Neural progenitor cell (in vitro differentiated cells): Measurements from ENCODE around the gene GAB1.

Experiments
- EZH2 ChIP-seq: fragments of 200-600 bp; sonication (generic); IDR thresholded peaks from 2 replicates; pipeline ENCODE4 v1.6.1; 2017; ENCODE audit warnings: antibody characterized with exemption, mild to moderate bottlenecking, moderate library complexity
- TF ChIP-seq, protein P1 (sequence below): fragments of 200-600 bp; sonication (generic); IDR thresholded peaks from 2 replicates; pipeline ENCODE4 v1.5.1; 2017; ENCODE audit warnings: antibody characterized with exemption, mild to moderate bottlenecking

DNA sequence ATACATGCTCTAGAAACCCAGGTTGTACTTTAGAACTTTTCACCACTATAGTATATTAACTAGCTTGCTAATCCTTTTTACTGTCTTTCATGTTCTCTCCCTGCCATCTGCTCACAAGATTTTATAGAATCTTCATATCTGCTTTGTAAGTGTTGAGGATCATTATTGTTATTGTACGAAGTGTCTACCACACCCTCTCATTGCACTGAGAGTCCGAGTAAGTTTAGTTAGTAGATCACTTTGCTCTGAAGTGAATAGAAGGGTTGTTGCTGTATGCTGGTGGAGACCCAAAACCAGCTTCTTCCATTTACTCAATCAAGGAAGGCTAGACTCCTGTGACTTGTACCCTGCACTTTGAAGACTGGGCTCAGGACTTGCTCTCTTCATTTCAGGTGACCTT is 17.1 kb downstream of the GAB1 start:
- TF ChIP-seq, protein P1, sequence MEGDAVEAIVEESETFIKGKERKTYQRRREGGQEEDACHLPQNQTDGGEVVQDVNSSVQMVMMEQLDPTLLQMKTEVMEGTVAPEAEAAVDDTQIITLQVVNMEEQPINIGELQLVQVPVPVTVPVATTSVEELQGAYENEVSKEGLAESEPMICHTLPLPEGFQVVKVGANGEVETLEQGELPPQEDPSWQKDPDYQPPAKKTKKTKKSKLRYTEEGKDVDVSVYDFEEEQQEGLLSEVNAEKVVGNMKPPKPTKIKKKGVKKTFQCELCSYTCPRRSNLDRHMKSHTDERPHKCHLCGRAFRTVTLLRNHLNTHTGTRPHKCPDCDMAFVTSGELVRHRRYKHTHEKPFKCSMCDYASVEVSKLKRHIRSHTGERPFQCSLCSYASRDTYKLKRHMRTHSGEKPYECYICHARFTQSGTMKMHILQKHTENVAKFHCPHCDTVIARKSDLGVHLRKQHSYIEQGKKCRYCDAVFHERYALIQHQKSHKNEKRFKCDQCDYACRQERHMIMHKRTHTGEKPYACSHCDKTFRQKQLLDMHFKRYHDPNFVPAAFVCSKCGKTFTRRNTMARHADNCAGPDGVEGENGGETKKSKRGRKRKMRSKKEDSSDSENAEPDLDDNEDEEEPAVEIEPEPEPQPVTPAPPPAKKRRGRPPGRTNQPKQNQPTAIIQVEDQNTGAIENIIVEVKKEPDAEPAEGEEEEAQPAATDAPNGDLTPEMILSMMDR, result no peak
- no peak for TF ChIP-seq EZH2
